Medulla oblongata (tissue), 1 donor: ENCODE data around the gene NECTIN1.

Experiments
- DNase-seq: peaks from one replicate; pipeline ENCODE4 v3.0.0-alpha.2; 2015; ENCODE audit errors: extremely low spot score

Gene NECTIN1

GRCh38 chr11:119730789-119731386 is 1.9 kb upstream of the NECTIN1 start:
- DNase-seq, result peak; percentile 83

- peak; percentile 73 for DNase-seq
Observed at GRCh38 chr11:119729951-119730613, 1.1 kb upstream of the NECTIN1 start.

- DNase-seq, result no peak
Observed at GRCh38 chr11:119729581-119729927, 554 bp upstream of the NECTIN1 start.

GRCh38 chr11:119728211-119728626 is 781 bp downstream of the NECTIN1 start:
- DNase-seq, result no peak

GRCh38 chr11:119727523-119728151 is 1.4 kb downstream of the NECTIN1 start:
- DNase-seq, result no peak

GRCh38 chr11:119726585-119727522 is 2.1 kb downstream of the NECTIN1 start:
- DNase-seq, result no peak

- no peak for DNase-seq
Observed at GRCh38 chr11:119726150-119726553, 2.8 kb downstream of the NECTIN1 start.

GRCh38 chr11:119724956-119725355 is 4.0 kb downstream of the NECTIN1 start:
- peak; percentile 27 for DNase-seq

- DNase-seq, result no peak
Observed at GRCh38 chr11:119723952-119724325, 5.1 kb downstream of the NECTIN1 start.

GRCh38 chr11:119723243-119723951 is 5.6 kb downstream of the NECTIN1 start:
- DNase-seq, result no peak

GRCh38 chr11:119722281-119722794 is 6.7 kb downstream of the NECTIN1 start:
- DNase-seq, result no peak

- DNase-seq, result peak; percentile 27
Observed at GRCh38 chr11:119721129-119722120, 7.6 kb downstream of the NECTIN1 start.

- no peak for DNase-seq
Observed at GRCh38 chr11:119720311-119720913, 8.6 kb downstream of the NECTIN1 start.

- DNase-seq, result no peak
Observed at GRCh38 chr11:119717839-119718534, 11.0 kb downstream of the NECTIN1 start.

- DNase-seq, result no peak
Observed at GRCh38 chr11:119716582-119717498, 12.2 kb downstream of the NECTIN1 start.

GRCh38 chr11:119714590-119714989 is 14.4 kb downstream of the NECTIN1 start:
- DNase-seq, result no peak

GRCh38 chr11:119714189-119714588 is 14.8 kb downstream of the NECTIN1 start:
- no peak for DNase-seq
